GM12878 (cell line): ENCODE data around the gene ABCB8. TPM values are rescaled to one million over a fixed set of nuclear protein-coding genes. Genes with fewer than 3 reads are reported as not detected.

Source experiments
- BHLHE40 ChIP-seq, 2 experiments: fragments of 450-650 bp in 1 of 2; IDR thresholded peaks; 2 replicates each; pipeline ENCODE4 v1.6.1; 2011 to 2017; ENCODE audit warnings: low read depth in 2 of 2, borderline replicate concordance in 1 of 2, improper control_type of control experiment in 1 of 2, low read length in 1 of 2, mild to moderate bottlenecking in 1 of 2
- CBX3 ChIP-seq: fragments of 200-600 bp; sonication (generic); IDR thresholded peaks from 2 replicates; pipeline ENCODE4 v1.6.1; 2016; ENCODE audit warnings: low read depth, borderline replicate concordance
- CHD2 ChIP-seq: IDR thresholded peaks from 2 replicates; pipeline ENCODE4 v1.6.1; 2011; ENCODE audit warnings: low read depth, low read length, improper control_type of control experiment, borderline replicate concordance
- EED ChIP-seq: sonication (generic); IDR thresholded peaks from 2 replicates; pipeline ENCODE4 v1.6.1; 2016; ENCODE audit warnings: antibody characterized with exemption, low read depth
- EGR1 ChIP-seq, 2 experiments: IDR thresholded peaks; 1 replicate in 1 of 2; 2 replicates in 1 of 2; pipeline ENCODE4 v1.6.1; 2011 to 2012; ENCODE audit warnings: low read depth in 2 of 2, low read length in 2 of 2, borderline replicate concordance in 1 of 2, mild to moderate bottlenecking in 1 of 2, moderate library complexity in 1 of 2
- IKZF2 ChIP-seq, 2 experiments: fragments of 450-650 bp; IDR thresholded peaks; 2 replicates each; pipeline ENCODE4 v1.6.1; 2017; ENCODE audit warnings: mild to moderate bottlenecking in 2 of 2, moderate library complexity in 2 of 2
- IRF4 ChIP-seq: IDR thresholded peaks from 2 replicates; pipeline ENCODE4 v1.6.1; 2011; ENCODE audit warnings: low read depth, low read length
- KDM1A ChIP-seq: fragments of 200-600 bp; sonication (generic); IDR thresholded peaks from 2 replicates; pipeline ENCODE4 v1.6.1; 2016; ENCODE audit warnings: borderline replicate concordance
- KLF5 ChIP-seq: fragments of 450-650 bp; IDR thresholded peaks from 2 replicates; pipeline ENCODE4 v1.6.1; 2014; ENCODE audit warnings: mild to moderate bottlenecking; ENCODE audit not compliant: partially characterized antibody
- MXI1 ChIP-seq: fragments of 150-350 bp; IDR thresholded peaks from 2 replicates; pipeline ENCODE4 v1.6.1; 2011; ENCODE audit warnings: low read depth, mild to moderate bottlenecking, inconsistent platforms, low read length, improper control_type of control experiment
- NFIC ChIP-seq: IDR thresholded peaks from 2 replicates; pipeline ENCODE4 v1.6.1; 2012; ENCODE audit warnings: low read depth, mild to moderate bottlenecking, inconsistent platforms, low read length, moderate library complexity
- NFYA ChIP-seq: IDR thresholded peaks from 2 replicates; pipeline ENCODE4 v1.6.1; 2011; ENCODE audit warnings: low read depth, mild to moderate bottlenecking, low read length, improper control_type of control experiment, borderline replicate concordance
- NKRF ChIP-seq: fragments of 450-650 bp; conservative IDR thresholded peaks from 2 replicates; pipeline ENCODE4 v1.6.1; 2017; ENCODE audit warnings: mild to moderate bottlenecking, moderate library complexity
- TCF7 ChIP-seq: IDR thresholded peaks from 2 replicates; pipeline ENCODE4 v1.6.1; 2014; ENCODE audit warnings: antibody characterized with exemption, borderline replicate concordance
- ZBTB40 ChIP-seq: fragments of 450-650 bp; IDR thresholded peaks from 2 replicates; pipeline ENCODE4 v1.6.1; 2016; ENCODE audit warnings: mild to moderate bottlenecking, moderate library complexity, borderline replicate concordance
- ZNF207 ChIP-seq: fragments of 450-650 bp; IDR thresholded peaks from 2 replicates; pipeline ENCODE4 v1.6.1; 2014; ENCODE audit warnings: antibody characterized with exemption, mild to moderate bottlenecking, borderline replicate concordance
- ZNF622 ChIP-seq: fragments of 450-650 bp; IDR thresholded peaks from 2 replicates; pipeline ENCODE4 v1.6.1; 2017; ENCODE audit warnings: mild to moderate bottlenecking, inconsistent platforms
- polyA plus RNA-seq, 11 experiments: library from polyadenylated mRNA; depleted of rRNA in 4 of 11; unstranded in 6 of 11; stranded (reverse) in 5 of 11; fragments of >200 nt; fragmentation: Nextera tagmentation in 4 of 11; fragmentation: Illumina TruSeq in 1 of 11; extraction: Ambion mirVana in 4 of 11; extraction: Trizol in 1 of 11; gene quantifications; 1 replicate in 1 of 11; 2 replicates in 10 of 11; pipeline versions ENCODE4 v1.2.1 to v1.2.3, GENCODE V29; 2011 to 2016; ENCODE audit warnings: inconsistent platforms in 2 of 11, missing spikeins in 2 of 11, low read depth in 1 of 11
- total RNA-seq, 4 experiments: library from RNA; depleted of rRNA in 3 of 4; stranded (reverse); fragments of >200 nt in 3 of 4; fragmentation: Illumina TruSeq in 1 of 4; extraction: Trizol in 1 of 4; gene quantifications; 2 replicates each; pipeline versions ENCODE4 v1.2.1 to v1.2.3, GENCODE V29; 2013 to 2021
- TF ChIP-seq, protein P1 (sequence below): fragments of 450-650 bp; IDR thresholded peaks from 2 replicates; pipeline ENCODE4 v1.6.1; 2017; ENCODE audit warnings: borderline replicate concordance
- TF ChIP-seq, protein P2 (sequence below): fragments of 450-650 bp; IDR thresholded peaks from 2 replicates; pipeline ENCODE4 v1.6.1; 2016; ENCODE audit warnings: mild to moderate bottlenecking

Gene ABCB8
- total and polyA plus RNA-seq, 10 of the 15 experiments (the other 5 are each of a cell fraction or from before 2014, with no cell fraction given) = 0.77 to 34.8 (median 18.9) TPM

DNA sequence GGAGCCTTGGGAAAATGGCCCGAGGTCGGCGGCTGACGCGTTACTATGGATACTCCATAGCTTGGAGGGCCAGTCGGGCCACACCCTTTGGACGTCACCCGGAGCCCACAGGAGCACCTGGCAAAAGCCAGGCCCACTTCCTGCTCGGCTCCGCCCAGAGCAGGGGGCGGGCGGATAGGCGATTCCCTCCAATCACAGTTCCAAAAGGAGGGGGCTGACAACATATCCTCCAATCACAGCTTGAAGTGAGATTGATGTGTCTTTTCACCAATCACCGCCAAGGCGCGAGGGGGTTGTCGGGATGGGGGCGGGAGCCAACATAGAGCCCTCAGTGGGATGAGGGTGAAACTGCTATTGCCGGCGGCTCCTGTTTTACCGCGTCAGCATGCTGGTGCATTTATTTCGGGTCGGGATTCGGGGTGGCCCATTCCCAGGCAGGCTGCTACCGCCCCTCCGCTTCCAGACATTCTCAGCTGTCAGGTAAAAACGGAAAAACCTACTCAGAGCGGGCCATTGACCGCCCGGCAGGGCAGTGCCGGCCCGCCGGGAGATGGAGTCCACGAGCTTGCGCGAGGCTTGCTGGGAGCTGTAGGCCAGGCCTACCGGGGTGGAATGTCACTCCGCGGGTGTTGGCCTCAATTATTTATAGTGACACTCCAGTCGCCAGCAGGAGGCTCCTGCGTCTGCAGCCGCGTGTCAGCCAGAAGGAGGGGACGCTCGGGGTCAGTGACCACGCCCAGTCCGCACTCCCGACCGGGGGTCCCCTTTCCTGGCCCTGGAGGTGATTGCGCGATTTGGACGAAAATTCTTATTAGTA, at the start of gene ABCB8 (continued):
- peak; percentile 64; the same call in 1 of the 2 replicates for TF ChIP-seq ZBTB40
- TF ChIP-seq, protein P1, sequence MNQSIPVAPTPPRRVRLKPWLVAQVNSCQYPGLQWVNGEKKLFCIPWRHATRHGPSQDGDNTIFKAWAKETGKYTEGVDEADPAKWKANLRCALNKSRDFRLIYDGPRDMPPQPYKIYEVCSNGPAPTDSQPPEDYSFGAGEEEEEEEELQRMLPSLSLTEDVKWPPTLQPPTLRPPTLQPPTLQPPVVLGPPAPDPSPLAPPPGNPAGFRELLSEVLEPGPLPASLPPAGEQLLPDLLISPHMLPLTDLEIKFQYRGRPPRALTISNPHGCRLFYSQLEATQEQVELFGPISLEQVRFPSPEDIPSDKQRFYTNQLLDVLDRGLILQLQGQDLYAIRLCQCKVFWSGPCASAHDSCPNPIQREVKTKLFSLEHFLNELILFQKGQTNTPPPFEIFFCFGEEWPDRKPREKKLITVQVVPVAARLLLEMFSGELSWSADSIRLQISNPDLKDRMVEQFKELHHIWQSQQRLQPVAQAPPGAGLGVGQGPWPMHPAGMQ = no peak
- TF ChIP-seq IKZF2 (IDR thresholded peaks at IDR 0.05) = 0 out of 4 replicates have a peak, but pooled peaks of 1 of the 2 experiments have one; percentile 22
- 0 out of 3 replicates have a peak, but pooled peaks of 1 of the 2 experiments have one; percentile 32 for TF ChIP-seq EGR1 (IDR thresholded peaks at IDR 0.05; ENCODE audit: borderline replicate concordance in 1 of 2, low read depth in 2 of 2, low read length in 2 of 2)
- peak in 1 of 2 experiments; percentile 24; a peak in 1 of 4 replicates for TF ChIP-seq BHLHE40 (IDR thresholded peaks at IDR 0.05; ENCODE audit: borderline replicate concordance in 1 of 2, low read depth in 2 of 2, low read length in 1 of 2)
- TF ChIP-seq IRF4 = no peak
- no peak; the same call in 1 of the 2 replicates for TF ChIP-seq NFIC
- peak; percentile 67 for TF ChIP-seq KLF5
- TF ChIP-seq EED = peak; percentile 42; the same call in 1 of the 2 replicates
- TF ChIP-seq NKRF = peak; percentile 91
- no peak for TF ChIP-seq CBX3
- peak; percentile 81; the same call in 1 of the 2 replicates for TF ChIP-seq ZNF207
- peak; percentile 96 for TF ChIP-seq CHD2
- no peak for TF ChIP-seq ZNF622
- TF ChIP-seq KDM1A = no peak
- TF ChIP-seq NFYA = peak; percentile 86
- TF ChIP-seq, protein P2, sequence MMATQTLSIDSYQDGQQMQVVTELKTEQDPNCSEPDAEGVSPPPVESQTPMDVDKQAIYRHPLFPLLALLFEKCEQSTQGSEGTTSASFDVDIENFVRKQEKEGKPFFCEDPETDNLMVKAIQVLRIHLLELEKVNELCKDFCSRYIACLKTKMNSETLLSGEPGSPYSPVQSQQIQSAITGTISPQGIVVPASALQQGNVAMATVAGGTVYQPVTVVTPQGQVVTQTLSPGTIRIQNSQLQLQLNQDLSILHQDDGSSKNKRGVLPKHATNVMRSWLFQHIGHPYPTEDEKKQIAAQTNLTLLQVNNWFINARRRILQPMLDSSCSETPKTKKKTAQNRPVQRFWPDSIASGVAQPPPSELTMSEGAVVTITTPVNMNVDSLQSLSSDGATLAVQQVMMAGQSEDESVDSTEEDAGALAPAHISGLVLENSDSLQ = peak; percentile 99
- TF ChIP-seq MXI1 = peak; percentile 83
- TF ChIP-seq TCF7 = no peak
